Fibroblast of mammary gland (primary cell): Measurements from ENCODE around the gene IGFL3.
"Not testable (repeated sequence)": the region's sequence is repeated elsewhere in the genome, so short reads cannot be mapped to it uniquely, and the experiment has no call there.

Experiments used
- DNase-seq: peaks from one replicate; pipeline ENCODE4 v3.0.0-alpha.2; 2010; ENCODE audit warnings: low read depth
- H3K4me3 ChIP-seq: 2 replicates; pipeline ENCODE4 v1.5.1; 2011; ENCODE audit warnings: low read depth, mild to moderate bottlenecking, low read length, moderate library complexity; ENCODE audit not compliant: control insufficient read depth
- CTCF ChIP-seq: conservative IDR thresholded peaks from 2 replicates; pipeline ENCODE4 v1.5.1; 2011; ENCODE audit warnings: low read depth, low read length, inconsistent platforms; ENCODE audit not compliant: control insufficient read depth, insufficient read depth

IGFL3 gene

GRCh38 chr19:46109876-46110275, 14.6 kb downstream of the IGFL3 start:
- no peak for TF ChIP-seq CTCF
- DNase-seq, result no peak
- no peak overlapping the region for H3K4me3 ChIP-seq

- TF ChIP-seq CTCF, result no peak
- peak; percentile 57 for DNase-seq
- no peak overlapping the region for H3K4me3 ChIP-seq
Measured at GRCh38 chr19:46107371-46107770, 17.1 kb downstream of the IGFL3 start.

- H3K4me3 ChIP-seq, DNase-seq: not testable (repeated sequence)
Measured at GRCh38 chr19:46102333-46102732, 22.2 kb downstream of the IGFL3 start.

GRCh38 chr19:46101293-46101692, 23.2 kb downstream of the IGFL3 start:
- no peak for DNase-seq
- H3K4me3 ChIP-seq, result no peak overlapping the region
- no peak for TF ChIP-seq CTCF

- no peak overlapping the region for H3K4me3 ChIP-seq
- TF ChIP-seq CTCF, result no peak
- DNase-seq, result no peak
Measured at GRCh38 chr19:46100344-46100743, 24.1 kb downstream of the IGFL3 start.

GRCh38 chr19:46090444-46090843, 34.0 kb downstream of the IGFL3 start:
- TF ChIP-seq CTCF, result no peak
- no peak for DNase-seq
- no peak overlapping the region for H3K4me3 ChIP-seq

GRCh38 chr19:46089432-46089831, 35.1 kb downstream of the IGFL3 start:
- no peak for TF ChIP-seq CTCF
- H3K4me3 ChIP-seq, result no peak overlapping the region
- DNase-seq, result no peak
